Activated T-cell treated with anti-CD3 and anti-CD28 coated beads for 4 hours (primary cell): Measurements from ENCODE around the gene EPHA3.
"Not testable (repeated sequence)": the region's sequence is repeated elsewhere in the genome, so short reads cannot be mapped to it uniquely, and the experiment has no call there.

ENCODE experiments used
- DNase-seq: peaks from one replicate; pipeline ENCODE4 v3.0.0-alpha.2; 2020

EPHA3 gene

DNA sequence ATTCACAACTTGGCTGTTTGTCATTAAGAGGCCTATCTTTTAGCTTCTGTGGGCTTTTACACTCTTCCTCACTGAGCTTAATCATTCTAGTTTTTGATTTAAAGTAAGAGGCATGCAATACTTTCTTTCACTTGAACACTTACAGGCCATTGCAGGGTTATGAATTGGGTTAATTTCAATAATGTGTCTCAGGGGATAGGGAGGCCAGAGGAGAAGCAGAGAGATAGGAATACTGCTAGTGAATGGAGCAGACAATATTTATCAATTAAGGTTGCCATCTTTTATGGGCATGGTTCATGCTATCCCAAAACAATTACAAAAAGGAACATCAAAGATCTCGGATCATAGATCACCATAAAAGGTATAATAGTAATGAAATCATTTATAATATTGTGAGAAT is 189.8 kb downstream of the EPHA3 start:
- no peak for DNase-seq

GRCh38 chr3:89300526-89300925 is 193.1 kb downstream of the EPHA3 start:
- no peak for DNase-seq

DNA sequence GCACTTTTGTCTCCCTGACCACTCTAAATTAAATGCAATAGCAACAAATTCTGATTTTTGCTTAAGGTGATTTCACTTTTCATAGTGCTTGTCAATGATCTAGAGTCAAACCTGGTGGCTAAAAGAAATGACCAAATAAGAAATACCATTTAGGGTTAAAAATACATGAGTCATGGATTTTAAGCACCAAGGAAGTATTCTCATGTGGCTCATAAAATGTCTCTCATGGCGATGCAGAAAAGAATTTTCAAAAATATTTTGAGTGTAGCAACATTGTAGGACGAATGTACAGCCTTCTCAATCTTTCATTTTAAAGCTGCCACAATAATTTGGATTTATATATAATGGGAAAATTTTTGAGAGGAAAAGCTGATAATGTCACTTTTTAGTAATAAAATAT is 193.6 kb downstream of the EPHA3 start:
- DNase-seq: no peak

GRCh38 chr3:89303701-89304100 is 196.3 kb downstream of the EPHA3 start:
- no peak for DNase-seq

- DNase-seq: no peak
These were observed 199.1 kb downstream of the EPHA3 start for GRCh38 chr3:89306540-89306939.

DNA sequence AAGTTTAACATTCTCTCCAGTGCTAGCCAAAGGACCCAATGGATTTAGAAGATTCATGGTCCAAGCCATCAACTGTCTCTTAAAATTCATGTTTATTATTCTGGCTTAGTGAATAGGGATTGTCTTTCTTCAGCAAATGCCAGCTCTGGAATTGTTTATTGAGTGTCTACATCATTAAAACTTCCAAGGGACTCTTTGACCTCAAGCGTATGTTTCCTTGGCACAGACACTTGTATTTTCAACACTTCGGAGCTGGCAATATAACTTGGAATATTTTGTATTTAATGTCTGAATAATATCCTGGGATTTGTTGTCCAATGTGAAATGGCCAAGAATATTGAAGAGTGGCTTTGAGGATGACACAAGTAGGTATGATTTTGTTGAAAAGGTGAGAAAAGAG is 204.2 kb downstream of the EPHA3 start:
- DNase-seq: no peak

DNA sequence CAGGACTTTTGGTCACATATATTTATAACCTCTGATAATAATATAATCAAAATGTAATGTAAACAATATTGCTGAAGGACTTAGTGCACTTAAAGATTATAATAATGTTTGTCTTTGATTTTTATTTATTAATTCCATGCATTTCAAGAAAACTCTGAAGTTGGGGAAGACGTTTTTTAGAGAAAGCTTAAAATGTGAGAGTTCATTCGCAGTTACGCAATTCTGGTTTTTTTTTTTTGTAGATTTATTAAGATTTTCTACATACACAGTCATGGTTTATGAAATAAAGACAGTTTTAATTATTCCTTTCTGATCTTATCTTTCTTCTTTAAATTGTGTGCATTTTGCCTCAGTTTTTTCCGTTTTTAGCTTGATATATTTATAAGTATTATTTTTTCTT is 204.7 kb downstream of the EPHA3 start:
- DNase-seq: no peak

GRCh38 chr3:89314454-89315098 is 207.2 kb downstream of the EPHA3 start:
- DNase-seq: no peak

- DNase-seq: no peak
These were observed 208.5 kb downstream of the EPHA3 start for GRCh38 chr3:89315750-89316470.

DNA sequence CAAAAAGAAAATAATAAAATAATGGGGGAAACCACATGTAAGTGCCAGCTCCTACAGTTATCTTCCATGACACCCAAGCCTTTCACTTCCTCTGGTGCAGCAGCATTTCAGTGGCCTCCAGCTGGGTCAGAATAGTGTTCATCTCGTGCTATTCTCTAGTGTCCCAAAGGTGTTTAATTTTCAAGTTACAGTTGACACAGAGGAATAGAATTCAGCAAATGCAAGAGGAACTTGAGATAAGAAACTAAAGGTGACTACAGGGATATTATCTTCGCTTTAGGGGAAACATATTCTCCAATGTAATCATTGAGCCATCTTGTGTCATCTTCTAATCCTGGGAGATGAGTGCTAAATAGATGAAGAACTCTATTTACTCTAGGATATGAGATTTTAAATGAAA is 212.8 kb downstream of the EPHA3 start:
- no peak for DNase-seq

DNA sequence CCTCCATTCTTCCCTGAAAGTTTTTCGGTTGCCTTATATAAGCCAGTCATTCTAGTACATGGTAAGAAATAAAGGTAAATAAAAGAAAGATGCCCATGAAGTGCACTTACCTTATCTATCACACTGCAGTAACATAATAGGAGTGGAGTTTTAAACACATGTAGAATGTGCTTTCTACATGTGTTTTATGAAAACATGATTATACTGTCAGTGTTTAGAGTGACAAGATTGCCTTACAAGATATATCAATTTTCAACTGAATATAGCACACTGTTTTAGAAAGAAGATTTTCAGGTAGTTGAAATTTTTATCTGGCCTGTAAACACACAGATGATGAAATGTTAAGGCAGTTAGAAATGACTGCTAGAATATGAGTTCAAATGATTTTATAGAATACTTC is 219.6 kb downstream of the EPHA3 start:
- DNase-seq: no peak

DNA sequence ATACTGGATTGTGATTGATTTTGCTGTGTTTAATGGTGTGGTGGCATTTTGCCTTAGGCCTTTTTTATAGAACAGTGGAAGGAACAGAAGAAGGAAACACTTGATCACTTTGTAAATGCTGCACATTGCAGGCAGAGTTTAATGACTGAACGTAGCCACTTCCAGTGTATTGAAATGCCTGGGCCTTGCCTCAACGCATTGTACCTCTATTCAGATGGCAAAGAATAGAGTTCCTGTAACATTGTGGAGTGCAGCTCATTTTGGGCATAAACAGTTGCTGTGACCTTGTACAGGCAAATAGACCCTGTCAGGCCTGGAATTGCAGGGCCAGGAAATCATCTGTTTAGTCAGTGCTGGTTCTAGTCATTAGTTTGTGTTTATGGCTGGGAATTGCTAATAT is 225.0 kb downstream of the EPHA3 start:
- no peak for DNase-seq

DNA sequence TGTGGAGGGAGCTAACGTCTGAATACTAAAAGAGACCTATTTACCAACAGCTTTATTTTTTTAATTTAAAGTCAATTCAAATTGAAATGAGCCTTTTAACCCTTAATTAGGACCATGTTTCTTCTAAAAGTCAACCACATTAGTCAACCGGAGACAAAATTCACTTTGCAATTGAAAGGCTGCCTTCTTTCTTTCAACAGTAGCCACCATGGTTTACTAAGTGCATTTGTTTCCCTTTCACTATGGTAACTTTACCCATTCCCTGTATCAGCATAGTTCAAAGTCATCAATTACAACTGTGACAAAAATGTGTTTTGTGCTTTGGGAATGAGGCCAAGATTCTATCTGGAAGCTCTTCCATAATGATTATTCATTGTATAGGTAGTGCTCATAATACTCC is 225.4 kb downstream of the EPHA3 start:
- DNase-seq: no peak

DNA sequence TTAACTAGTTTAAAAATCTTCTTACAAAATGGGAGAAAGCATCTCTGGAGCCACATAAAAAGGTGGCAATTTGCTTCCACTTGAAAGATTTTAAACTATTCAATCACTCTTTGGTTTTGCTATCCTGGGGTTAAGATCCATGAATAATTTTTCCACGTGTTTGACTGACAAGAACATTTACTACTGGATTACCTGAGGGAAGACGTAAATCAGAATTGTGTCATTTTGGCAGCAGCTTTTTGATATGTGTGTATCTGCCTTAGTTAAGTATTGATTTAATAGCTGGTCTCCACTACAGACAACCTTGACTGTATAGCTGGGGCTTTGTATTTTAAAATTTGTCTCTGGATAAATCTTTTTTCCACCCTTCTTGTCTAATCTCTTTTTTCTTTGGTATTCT is 228.3 kb downstream of the EPHA3 start:
- no peak for DNase-seq

DNA sequence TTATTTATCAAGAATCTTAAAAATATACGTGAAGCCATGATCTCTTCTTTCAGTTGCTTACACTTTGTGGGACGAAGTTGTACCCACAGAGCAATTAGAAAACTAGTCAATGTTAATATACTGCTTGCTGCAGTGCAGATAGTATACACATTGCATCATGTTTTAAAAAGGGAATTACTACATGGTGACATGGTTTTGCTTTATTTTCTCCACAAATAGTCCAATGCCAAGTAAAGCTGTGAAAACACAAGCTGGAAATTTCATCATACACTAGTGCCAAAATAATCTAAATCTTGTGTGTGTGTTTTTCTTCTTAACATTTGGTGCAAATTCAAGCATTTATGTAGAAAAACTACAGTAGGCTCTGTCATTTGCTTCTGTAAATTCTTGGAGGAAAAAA is 233.0 kb downstream of the EPHA3 start:
- DNase-seq: no peak

- no peak for DNase-seq
These were observed 236.7 kb downstream of the EPHA3 start for GRCh38 chr3:89344076-89344475.

GRCh38 chr3:89350935-89351334 is 243.5 kb downstream of the EPHA3 start:
- not testable (repeated sequence) for DNase-seq

GRCh38 chr3:89353465-89353864 is 246.0 kb downstream of the EPHA3 start:
- DNase-seq: no peak

GRCh38 chr3:89358281-89358680 is 250.9 kb downstream of the EPHA3 start:
- DNase-seq: no peak

- no peak for DNase-seq
These were observed 252.7 kb downstream of the EPHA3 start for GRCh38 chr3:89360156-89360555.

DNA sequence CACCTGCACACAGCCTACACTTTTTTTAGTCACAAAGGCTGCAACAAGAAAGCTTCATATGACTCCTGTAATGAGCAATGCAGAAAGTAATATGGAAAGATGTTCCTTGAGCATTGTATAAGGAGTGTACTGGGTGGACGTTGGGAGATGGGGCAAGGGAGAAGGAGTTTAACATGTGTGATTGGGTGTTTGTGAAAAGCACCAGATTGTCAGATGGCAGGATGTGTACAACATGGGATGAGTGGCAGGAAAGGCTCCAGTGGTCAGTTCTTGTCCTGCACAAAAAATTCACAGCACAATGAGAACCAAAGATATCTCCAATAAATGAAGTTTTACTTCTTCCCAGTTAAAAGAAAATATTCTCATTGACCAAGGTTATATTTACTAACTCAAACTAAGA is 255.1 kb downstream of the EPHA3 start:
- DNase-seq: no peak

- no peak for DNase-seq
These were observed 255.8 kb downstream of the EPHA3 start for GRCh38 chr3:89363171-89363570.

DNA sequence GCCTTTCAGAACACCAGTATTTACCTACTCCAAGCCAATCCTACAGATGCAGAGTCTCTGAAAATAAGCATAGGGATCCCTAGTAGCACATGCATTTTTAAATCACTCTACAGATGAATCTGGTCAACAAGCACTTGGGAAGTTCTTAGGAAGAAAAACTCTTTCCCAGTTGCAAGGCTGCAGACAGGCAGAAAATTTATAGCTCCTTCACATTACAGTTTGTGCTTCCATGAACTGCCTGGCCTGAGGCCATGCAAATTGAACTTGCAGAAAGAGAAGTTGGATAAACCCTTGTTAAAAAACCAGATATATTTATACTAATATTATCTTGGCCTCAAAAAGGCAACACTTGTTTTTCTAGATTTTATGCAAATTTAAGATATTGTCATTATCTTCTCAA is 256.9 kb downstream of the EPHA3 start:
- no peak for DNase-seq

GRCh38 chr3:89367166-89367565 is 259.7 kb downstream of the EPHA3 start:
- no peak for DNase-seq

DNA sequence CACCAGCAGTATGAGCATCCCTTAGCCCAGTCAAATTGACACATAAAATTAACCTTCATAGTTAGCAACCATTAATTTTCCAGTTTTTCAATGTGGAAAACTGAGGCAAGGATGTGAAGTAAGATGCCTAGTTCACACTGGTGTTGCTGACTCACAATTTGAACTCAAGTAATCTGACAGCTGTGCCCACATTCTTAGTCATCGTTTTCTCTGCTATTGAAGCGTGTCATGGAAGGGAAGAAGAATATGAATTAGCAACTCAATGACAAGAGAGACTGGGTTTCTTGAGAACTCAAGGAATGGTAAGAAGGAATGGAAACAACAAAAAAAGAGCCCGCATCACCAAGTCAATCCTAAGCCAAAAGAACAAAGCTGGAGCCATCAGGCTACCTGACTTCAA is 261.4 kb downstream of the EPHA3 start:
- no peak for DNase-seq
